Right atrium auricular region (tissue), 2 donors: Measurements from ENCODE around the gene ADK. TPM values are rescaled to one million over a fixed set of nuclear protein-coding genes. Genes with fewer than 3 reads are reported as not detected.

Source experiments
- DNase-seq: peaks from one replicate; pipeline ENCODE4 v3.0.0-alpha.2; 2019; ENCODE audit warnings: low spot score
- H3K27ac ChIP-seq, 2 donors: fragments of 200-600 bp; sonication (generic); 1 replicate in 1 of 2; 2 replicates in 1 of 2; pipeline ENCODE4 v1.5.1; 2016 to 2019
- H3K27me3 ChIP-seq, 2 donors: fragments of 200-600 bp; sonication (generic); one replicate each; pipeline versions ENCODE4 v1.5.1 to v1.6.0; 2017 to 2019
- H3K36me3 ChIP-seq: fragments of 200-600 bp; sonication (generic); one replicate; pipeline ENCODE4 v1.5.1; 2016
- H3K4me1 ChIP-seq, 2 donors: fragments of 200-600 bp; sonication (generic); one replicate each; pipeline versions ENCODE4 v1.5.1 to v1.6.0; 2017 to 2019
- H3K4me3 ChIP-seq, 2 donors: fragments of 200-600 bp; sonication (generic); 1 replicate in 1 of 2; 2 replicates in 1 of 2; pipeline ENCODE4 v1.5.1; 2017 to 2019; ENCODE audit warnings: mild to moderate bottlenecking in 1 of 2, moderate library complexity in 1 of 2
- H3K9me3 ChIP-seq, 2 donors: fragments of 200-600 bp; sonication (generic); one replicate each; pipeline ENCODE4 v1.5.1; 2019
- total RNA-seq, 2 donors: library from RNA; depleted of rRNA; stranded (reverse); fragments of >200 nt; gene quantifications; one replicate each; pipeline ENCODE4 v1.1.0, GENCODE V29; 2016
- TF ChIP-seq, protein P1 (sequence below), 2 donors: fragments of 200-600 bp; sonication (generic); IDR thresholded peaks; one replicate each; pipeline ENCODE4 v1.5.1; 2019; ENCODE audit warnings: antibody characterized with exemption in 2 of 2

The ADK gene
- total RNA-seq, 2 donors from 2014 or later, result 23.7 to 31.6 TPM

DNA sequence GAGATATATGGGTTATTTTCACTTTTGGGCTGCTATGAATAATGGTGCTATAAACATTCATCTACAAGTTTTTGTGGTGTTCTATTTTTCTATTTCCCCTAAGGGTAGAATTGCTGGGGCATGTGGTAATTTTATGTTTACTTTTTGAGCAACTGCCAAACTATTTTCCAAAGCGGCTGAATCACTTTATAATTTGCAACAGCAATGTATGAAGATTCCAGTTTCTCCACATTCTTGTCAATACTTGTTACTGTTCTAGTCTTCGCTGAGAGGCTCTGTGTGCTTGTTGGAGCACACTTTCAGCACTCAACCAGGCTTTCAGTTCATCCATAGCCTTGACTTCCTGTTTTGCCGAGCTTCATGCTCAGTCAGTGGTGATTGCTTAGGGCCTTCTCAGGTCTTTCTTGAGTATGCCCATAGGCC is 39.0 kb downstream of the ADK start:
- H3K27ac ChIP-seq, result peak overlapping the region; percentile 20 to 40
- peaks cover 0 to 7% of the 10 kb centered on the region in 2 donors for H3K4me1 ChIP-seq
- H3K36me3 ChIP-seq, result no peaks in the 10 kb centered on the region
- no peak overlapping the region for H3K4me3 ChIP-seq
- no peaks in the 10 kb centered on the region for H3K9me3 ChIP-seq
- no peaks in the 10 kb centered on the region for H3K27me3 ChIP-seq
- no peak for DNase-seq
- TF ChIP-seq, protein P1, sequence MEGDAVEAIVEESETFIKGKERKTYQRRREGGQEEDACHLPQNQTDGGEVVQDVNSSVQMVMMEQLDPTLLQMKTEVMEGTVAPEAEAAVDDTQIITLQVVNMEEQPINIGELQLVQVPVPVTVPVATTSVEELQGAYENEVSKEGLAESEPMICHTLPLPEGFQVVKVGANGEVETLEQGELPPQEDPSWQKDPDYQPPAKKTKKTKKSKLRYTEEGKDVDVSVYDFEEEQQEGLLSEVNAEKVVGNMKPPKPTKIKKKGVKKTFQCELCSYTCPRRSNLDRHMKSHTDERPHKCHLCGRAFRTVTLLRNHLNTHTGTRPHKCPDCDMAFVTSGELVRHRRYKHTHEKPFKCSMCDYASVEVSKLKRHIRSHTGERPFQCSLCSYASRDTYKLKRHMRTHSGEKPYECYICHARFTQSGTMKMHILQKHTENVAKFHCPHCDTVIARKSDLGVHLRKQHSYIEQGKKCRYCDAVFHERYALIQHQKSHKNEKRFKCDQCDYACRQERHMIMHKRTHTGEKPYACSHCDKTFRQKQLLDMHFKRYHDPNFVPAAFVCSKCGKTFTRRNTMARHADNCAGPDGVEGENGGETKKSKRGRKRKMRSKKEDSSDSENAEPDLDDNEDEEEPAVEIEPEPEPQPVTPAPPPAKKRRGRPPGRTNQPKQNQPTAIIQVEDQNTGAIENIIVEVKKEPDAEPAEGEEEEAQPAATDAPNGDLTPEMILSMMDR (IDR thresholded peaks at IDR 0.05), result no peak

GRCh38 chr10:74190494-74190893 is 39.5 kb downstream of the ADK start:
- Histone ChIP-seq H3K27me3 (no peaks in the 10 kb centered on the region), H3K4me3 (no peak overlapping the region), H3K27ac (peak overlapping the region; percentile 20 to 40), H3K36me3 (no peaks in the 10 kb centered on the region), H3K9me3 (no peaks in the 10 kb centered on the region), H3K4me1 (peaks cover 0 to 7% of the 10 kb centered on the region in 2 donors)
- TF ChIP-seq, protein P1 (IDR thresholded peaks at IDR 0.05), result no peak
- DNase-seq, result no peak

GRCh38 chr10:74194545-74194944 is 43.5 kb downstream of the ADK start:
- DNase-seq, result no peak

DNA sequence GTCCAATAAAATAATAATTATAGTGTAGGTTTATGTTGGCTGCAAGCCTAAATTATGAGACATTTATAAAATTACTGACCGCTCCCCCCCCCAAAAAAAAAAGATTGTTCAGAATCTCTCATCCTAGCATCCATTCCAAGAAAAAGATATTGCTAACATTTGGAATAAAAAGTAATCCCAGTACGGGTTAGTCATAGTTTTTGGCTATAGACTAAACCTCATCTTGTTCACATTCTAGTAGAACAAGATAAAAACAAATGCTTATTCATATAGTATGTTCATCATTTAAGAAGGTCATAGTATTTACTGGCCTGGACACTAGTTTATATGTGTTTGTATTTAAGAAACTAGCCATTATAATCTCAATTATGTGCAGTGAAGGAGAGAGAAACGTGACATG is 44.0 kb downstream of the ADK start:
- no peaks in the 10 kb centered on the region for H3K27me3 ChIP-seq
- H3K4me3 ChIP-seq, result no peak overlapping the region
- H3K36me3 ChIP-seq, result no peaks in the 10 kb centered on the region
- no peaks in the 10 kb centered on the region for H3K9me3 ChIP-seq
- DNase-seq, result no peak
- TF ChIP-seq, protein P1 (IDR thresholded peaks at IDR 0.05), result no peak
- H3K4me1 ChIP-seq, result peaks cover 0 to 6% of the 10 kb centered on the region in 2 donors
- no peak overlapping the region for H3K27ac ChIP-seq

More at GRCh38 chr10:74194545-74194944, 43.5 kb downstream of the ADK start:
- H3K27me3 ChIP-seq, result no peaks in the 10 kb centered on the region
- peaks cover 0 to 7% of the 10 kb centered on the region in 2 donors for H3K4me1 ChIP-seq
- H3K4me3 ChIP-seq, result no peak overlapping the region
- H3K36me3 ChIP-seq, result no peaks in the 10 kb centered on the region
- H3K9me3 ChIP-seq, result no peaks in the 10 kb centered on the region
- TF ChIP-seq, protein P1 (IDR thresholded peaks at IDR 0.05), result no peak
- no peak overlapping the region for H3K27ac ChIP-seq

DNA sequence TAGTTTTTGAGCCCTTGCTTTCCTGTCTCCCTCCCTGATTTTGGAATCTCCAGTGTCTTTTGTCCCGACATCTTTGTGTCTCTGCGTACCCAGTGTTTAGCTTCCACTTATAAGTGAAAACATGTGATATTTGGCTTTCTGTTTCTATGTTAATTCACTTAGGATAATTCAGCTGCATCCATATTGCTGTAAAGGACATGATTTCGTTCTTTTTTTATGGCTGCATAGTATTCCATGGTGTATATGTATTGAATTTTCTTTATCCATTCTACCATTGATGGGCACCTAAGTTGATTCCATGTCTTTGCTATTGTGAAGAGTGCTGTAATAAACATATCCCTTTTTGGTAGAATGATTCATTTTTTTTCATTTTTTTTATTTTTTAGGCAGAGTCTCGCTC is 48.3 kb downstream of the ADK start:
- no peak overlapping the region for H3K27ac ChIP-seq
- no peak overlapping the region for H3K4me3 ChIP-seq
- H3K27me3 ChIP-seq, result no peaks in the 10 kb centered on the region
- no peak for DNase-seq
- no peaks in the 10 kb centered on the region for H3K36me3 ChIP-seq
- H3K9me3 ChIP-seq, result no peaks in the 10 kb centered on the region
- TF ChIP-seq, protein P1 (IDR thresholded peaks at IDR 0.05), result no peak
- no peaks in the 10 kb centered on the region for H3K4me1 ChIP-seq

GRCh38 chr10:74202356-74202755 is 51.3 kb downstream of the ADK start:
- Histone ChIP-seq H3K36me3 (no peaks in the 10 kb centered on the region), H3K27ac (no peak overlapping the region)

More at GRCh38 chr10:74202356-74202755, 51.3 kb downstream of the ADK start:
- no peaks in the 10 kb centered on the region for H3K9me3 ChIP-seq
- no peak overlapping the region for H3K4me3 ChIP-seq
- no peak for DNase-seq
- H3K27me3 ChIP-seq, result no peaks in the 10 kb centered on the region
- TF ChIP-seq, protein P1 (IDR thresholded peaks at IDR 0.05), result no peak
- no peaks in the 10 kb centered on the region for H3K4me1 ChIP-seq
